HG03139 (cell line): ENCODE data around the gene GLP1R.

Experiments used
- ATAC-seq: cut with Tn5 transposase; IDR thresholded peaks from one replicate; pipeline ENCODE4 v1.9.1; 2021; ENCODE audit not compliant: unreplicated experiment

GLP1R gene

GRCh38 chr6:39048481-39049399, at the start of gene GLP1R:
TSS of gene GLP1R (plus strand) at chr6:39048781. CDS start at chr6:39048841, 60 bp downstream.
- no peak for ATAC-seq

GRCh38 chr6:39003072-39003471, 45.5 kb upstream of the GLP1R start:
- no peak for ATAC-seq

- ATAC-seq = no peak
These were observed 45.1 kb upstream of the GLP1R start for GRCh38 chr6:39003492-39003891.

- ATAC-seq = no peak
These were observed 43.8 kb upstream of the GLP1R start for GRCh38 chr6:39004801-39005200.

GRCh38 chr6:39005774-39006173, 42.8 kb upstream of the GLP1R start:
- ATAC-seq = no peak

GRCh38 chr6:39007575-39007974, 41.0 kb upstream of the GLP1R start:
- ATAC-seq = no peak

GRCh38 chr6:39008737-39009136, 39.8 kb upstream of the GLP1R start:
- ATAC-seq = no peak

GRCh38 chr6:39009476-39009875, 39.1 kb upstream of the GLP1R start:
- ATAC-seq = no peak

- no peak for ATAC-seq
These were observed 31.6 kb upstream of the GLP1R start for GRCh38 chr6:39016839-39017546.

- no peak for ATAC-seq
These were observed 31.1 kb upstream of the GLP1R start for GRCh38 chr6:39017547-39017880.

GRCh38 chr6:39018103-39018502, 30.5 kb upstream of the GLP1R start:
- no peak for ATAC-seq

- no peak for ATAC-seq
These were observed 28.4 kb upstream of the GLP1R start for GRCh38 chr6:39020136-39020535.

GRCh38 chr6:39021041-39021440, 27.5 kb upstream of the GLP1R start:
- no peak for ATAC-seq

- no peak for ATAC-seq
These were observed 26.8 kb upstream of the GLP1R start for GRCh38 chr6:39021779-39022178.

- ATAC-seq = no peak
These were observed 22.4 kb upstream of the GLP1R start for GRCh38 chr6:39026175-39026574.

- no peak for ATAC-seq
These were observed 19.2 kb upstream of the GLP1R start for GRCh38 chr6:39029156-39030011.

GRCh38 chr6:39035681-39036080, 12.9 kb upstream of the GLP1R start:
- no peak for ATAC-seq

- no peak for ATAC-seq
These were observed 11.5 kb upstream of the GLP1R start for GRCh38 chr6:39037082-39037508.

- ATAC-seq = no peak
These were observed 10.9 kb upstream of the GLP1R start for GRCh38 chr6:39037707-39038106.

- ATAC-seq = no peak
These were observed 8.4 kb upstream of the GLP1R start for GRCh38 chr6:39040080-39040673.

- peak; percentile 75 for ATAC-seq
These were observed 7.5 kb upstream of the GLP1R start for GRCh38 chr6:39041072-39041471.
